Measurements from ENCODE around the gene LAMA2. TPM values are rescaled to one million over a fixed set of nuclear protein-coding genes. Genes with fewer than 3 reads are reported as not detected.

The LAMA2 gene
- total RNA-seq, 1 donor from 2014 or later = 1.8 TPM

- H3K27me3 ChIP-seq (ENCODE audit: insufficient read depth, low read length) = no peaks in the 10 kb centered on the region
- Mint-ChIP-seq H3K4me3 (ENCODE audit: unreplicated experiment) (no peak overlapping the region), H3K36me3 (ENCODE audit: low read depth, unreplicated experiment) (no peaks in the 10 kb centered on the region), H3K9me3 (ENCODE audit: unreplicated experiment) (no peaks in the 10 kb centered on the region), H3K4me1 (ENCODE audit: low read depth, unreplicated experiment) (peaks cover 5% of the 10 kb centered on the region), H3K27me3 (ENCODE audit: low read depth, unreplicated experiment) (no peaks in the 10 kb centered on the region), H3K27ac (ENCODE audit: unreplicated experiment) (no peak overlapping the region)
- no peaks in the 10 kb centered on the region for H3K9me3 ChIP-seq (ENCODE audit: insufficient read depth, low read depth, low read length)
- FAIRE-seq = no peak
- H2AFZ ChIP-seq (ENCODE audit: low read depth, low read length) = no peak overlapping the region
- DNase-seq (ENCODE audit: low read depth) = no peak
- H3K4me2 ChIP-seq (ENCODE audit: low read length) = no peak overlapping the region
- no peak overlapping the region for H3K4me3 ChIP-seq (ENCODE audit: insufficient read depth, low read depth, low read length)
- no peak overlapping the region for H3K27ac ChIP-seq (ENCODE audit: low read depth, low read length)
- H3K79me2 ChIP-seq (ENCODE audit: insufficient read depth, low read length) = no peaks in the 10 kb centered on the region
- H4K20me1 ChIP-seq (ENCODE audit: insufficient read depth, low read length) = no peaks in the 10 kb centered on the region
- TF ChIP-seq CTCF (IDR thresholded peaks at IDR 0.05; ENCODE audit: insufficient read depth, low read depth, low read length) (no peak), EZH2 (IDR thresholded peaks at IDR 0.05; ENCODE audit: insufficient read depth, low read length) (no peak)
- no peak overlapping the region for H3K9ac ChIP-seq (ENCODE audit: low read length)
- H3K4me1 ChIP-seq (ENCODE audit: insufficient read depth, low read length) = no peaks in the 10 kb centered on the region
- H3K36me3 ChIP-seq (ENCODE audit: insufficient read depth, low read length) = no peaks in the 10 kb centered on the region
These were observed 20.8 kb downstream of the LAMA2 start for GRCh38 chr6:128903715-128904114.

GRCh38 chr6:128914051-128914450 lies 31.1 kb downstream of the LAMA2 start:
- Histone ChIP-seq H3K9ac (ENCODE audit: low read length) (no peak overlapping the region), H3K4me1 (ENCODE audit: insufficient read depth, low read length) (no peaks in the 10 kb centered on the region), H2AFZ (ENCODE audit: low read depth, low read length) (no peak overlapping the region), H3K9me3 (ENCODE audit: insufficient read depth, low read depth, low read length) (no peaks in the 10 kb centered on the region), H3K27me3 (ENCODE audit: insufficient read depth, low read length) (no peaks in the 10 kb centered on the region), H4K20me1 (ENCODE audit: insufficient read depth, low read length) (no peaks in the 10 kb centered on the region), H3K4me2 (ENCODE audit: low read length) (no peak overlapping the region), H3K79me2 (ENCODE audit: insufficient read depth, low read length) (no peaks in the 10 kb centered on the region), H3K27ac (ENCODE audit: low read depth, low read length) (no peak overlapping the region), H3K36me3 (ENCODE audit: insufficient read depth, low read length) (no peaks in the 10 kb centered on the region), H3K4me3 (ENCODE audit: insufficient read depth, low read depth, low read length) (no peak overlapping the region)
- no peaks in the 10 kb centered on the region for H3K36me3 Mint-ChIP-seq (ENCODE audit: low read depth, unreplicated experiment)
- no peak overlapping the region for H3K4me3 Mint-ChIP-seq (ENCODE audit: unreplicated experiment)
- H3K27ac Mint-ChIP-seq (ENCODE audit: unreplicated experiment) = no peak overlapping the region
- no peak for DNase-seq (ENCODE audit: low read depth)
- H3K9me3 Mint-ChIP-seq (ENCODE audit: unreplicated experiment) = no peaks in the 10 kb centered on the region
- no peaks in the 10 kb centered on the region for H3K27me3 Mint-ChIP-seq (ENCODE audit: low read depth, unreplicated experiment)
- no peaks in the 10 kb centered on the region for H3K4me1 Mint-ChIP-seq (ENCODE audit: low read depth, unreplicated experiment)
- TF ChIP-seq EZH2 (IDR thresholded peaks at IDR 0.05; ENCODE audit: insufficient read depth, low read length) (no peak), CTCF (IDR thresholded peaks at IDR 0.05; ENCODE audit: insufficient read depth, low read depth, low read length) (no peak)
- no peak for FAIRE-seq

DNA sequence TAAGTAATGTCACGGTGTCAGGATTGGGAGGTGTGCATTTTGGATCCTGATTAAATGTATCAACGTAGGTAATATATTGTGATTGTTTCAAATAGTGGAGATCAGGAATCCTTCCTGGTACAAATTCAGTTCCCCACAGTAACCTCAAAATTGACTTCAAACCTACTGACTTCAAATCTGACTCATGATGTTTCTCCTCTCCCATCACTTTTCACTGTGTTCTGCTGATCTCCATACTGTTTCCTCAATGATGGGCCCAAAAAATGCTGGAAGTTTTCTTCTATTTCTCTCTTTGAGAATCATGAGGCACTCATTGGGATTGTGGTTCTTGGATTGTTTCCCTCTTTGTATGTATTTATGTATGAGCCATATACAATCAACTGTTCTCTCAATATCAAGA lies 35.9 kb downstream of the LAMA2 start:
- FAIRE-seq (peak; percentile 63), DNase-seq (ENCODE audit: low read depth) (no peak)
- H3K9me3 ChIP-seq (ENCODE audit: insufficient read depth, low read depth, low read length) = no peaks in the 10 kb centered on the region

More for the DNA sequence above, 35.9 kb downstream of the LAMA2 start:
- peaks cover 1% of the 10 kb centered on the region for H3K9me3 Mint-ChIP-seq (ENCODE audit: unreplicated experiment)
- H3K4me3 Mint-ChIP-seq (ENCODE audit: unreplicated experiment) = no peak overlapping the region
- no peaks in the 10 kb centered on the region for H3K27me3 ChIP-seq (ENCODE audit: insufficient read depth, low read length)
- no peaks in the 10 kb centered on the region for H3K4me1 Mint-ChIP-seq (ENCODE audit: low read depth, unreplicated experiment)
- no peak overlapping the region for H3K27ac ChIP-seq (ENCODE audit: low read depth, low read length)
- no peak overlapping the region for H3K4me2 ChIP-seq (ENCODE audit: low read length)
- H3K27ac Mint-ChIP-seq (ENCODE audit: unreplicated experiment) = no peak overlapping the region
- H4K20me1 ChIP-seq (ENCODE audit: insufficient read depth, low read length) = no peaks in the 10 kb centered on the region
- H3K9ac ChIP-seq (ENCODE audit: low read length) = no peak overlapping the region
- no peak overlapping the region for H3K4me3 ChIP-seq (ENCODE audit: insufficient read depth, low read depth, low read length)
- no peak for TF ChIP-seq CTCF (IDR thresholded peaks at IDR 0.05; ENCODE audit: insufficient read depth, low read depth, low read length)
- TF ChIP-seq EZH2 (IDR thresholded peaks at IDR 0.05; ENCODE audit: insufficient read depth, low read length) = no peak
- H3K4me1 ChIP-seq (ENCODE audit: insufficient read depth, low read length) = no peaks in the 10 kb centered on the region
- no peaks in the 10 kb centered on the region for H3K27me3 Mint-ChIP-seq (ENCODE audit: low read depth, unreplicated experiment)
- no peak overlapping the region for H2AFZ ChIP-seq (ENCODE audit: low read depth, low read length)
- no peaks in the 10 kb centered on the region for H3K79me2 ChIP-seq (ENCODE audit: insufficient read depth, low read length)
- no peaks in the 10 kb centered on the region for H3K36me3 ChIP-seq (ENCODE audit: insufficient read depth, low read length)
- H3K36me3 Mint-ChIP-seq (ENCODE audit: low read depth, unreplicated experiment) = no peaks in the 10 kb centered on the region
